Hepatocyte (in vitro differentiated cells): ENCODE data around the gene ATP8A2. TPM values are rescaled to one million over a fixed set of nuclear protein-coding genes. Genes with fewer than 3 reads are reported as not detected.
"Not testable (repeated sequence)": the region's sequence is repeated elsewhere in the genome, so short reads cannot be mapped to it uniquely, and the experiment has no call there.

Experiments used
- DNase-seq: peaks from one replicate; pipeline ENCODE4 v3.0.0-alpha.2; 2016; ENCODE audit warnings: low spot score
- H2AFZ ChIP-seq: fragments of 200-600 bp; sonication (generic); 2 replicates; pipeline ENCODE4 v1.6.0; 2016; ENCODE audit warnings: antibody characterized with exemption, mild to moderate bottlenecking
- H3K27ac ChIP-seq: fragments of 200-600 bp; sonication (generic); 2 replicates; pipeline ENCODE4 v1.5.1; 2016; ENCODE audit warnings: mild to moderate bottlenecking
- H3K27me3 ChIP-seq: fragments of 200-600 bp; sonication (generic); 2 replicates; pipeline ENCODE4 v1.6.1; 2016
- H3K36me3 ChIP-seq: fragments of 200-600 bp; sonication (generic); replicated peaks from 2 replicates; pipeline ENCODE4 v1.5.1; 2016; ENCODE audit warnings: low read depth; ENCODE audit not compliant: insufficient read depth
- H3K4me1 ChIP-seq: fragments of 200-600 bp; sonication (generic); 2 replicates; pipeline ENCODE4 v1.5.1; 2016; ENCODE audit warnings: mild to moderate bottlenecking, moderate library complexity; ENCODE audit not compliant: insufficient read depth
- H3K4me2 ChIP-seq: fragments of 200-600 bp; sonication (generic); 2 replicates; pipeline ENCODE4 v1.6.0; 2016
- H3K4me3 ChIP-seq: fragments of 200-600 bp; sonication (generic); 2 replicates; pipeline ENCODE4 v1.5.1; 2016; ENCODE audit warnings: mild to moderate bottlenecking
- H3K79me2 ChIP-seq: fragments of 200-600 bp; sonication (generic); 2 replicates; pipeline ENCODE4 v1.6.0; 2017; ENCODE audit warnings: mild to moderate bottlenecking
- H3K9me2 ChIP-seq: fragments of 200-600 bp; sonication (generic); replicated peaks from 2 replicates; pipeline ENCODE4 v1.6.0; 2017; ENCODE audit warnings: mild to moderate bottlenecking; ENCODE audit not compliant: insufficient read depth
- H3K9me3 ChIP-seq: fragments of 200-600 bp; sonication (generic); 2 replicates; pipeline ENCODE4 v1.5.1; 2016; ENCODE audit warnings: low read depth, mild to moderate bottlenecking
- H4K20me1 ChIP-seq: fragments of 200-600 bp; sonication (generic); 2 replicates; pipeline ENCODE4 v1.6.0; 2016; ENCODE audit warnings: mild to moderate bottlenecking; ENCODE audit not compliant: insufficient read depth, poor library complexity, severe bottlenecking
- CTCF ChIP-seq: fragments of 200-600 bp; sonication (generic); IDR thresholded peaks from 2 replicates; pipeline ENCODE4 v1.5.1; 2016; ENCODE audit warnings: antibody characterized with exemption, mild to moderate bottlenecking; ENCODE audit not compliant: poor library complexity
- EZH2 ChIP-seq: fragments of 200-600 bp; sonication (generic); IDR thresholded peaks from 2 replicates; pipeline ENCODE4 v1.6.1; 2016; ENCODE audit warnings: antibody characterized with exemption, mild to moderate bottlenecking, borderline replicate concordance
- EZH2phosphoT487 ChIP-seq: fragments of 200-600 bp; sonication (generic); IDR thresholded peaks from one replicate; pipeline ENCODE4 v1.6.1; 2018; ENCODE audit warnings: antibody characterized with exemption, mild to moderate bottlenecking, low read depth, moderate library complexity; ENCODE audit not compliant: unreplicated experiment, severe bottlenecking
- WGBS: methylation state at CpG from one replicate; pipeline ENCODE4 v1.1.6; 2016; ENCODE audit warnings: low lambda C conversion rate; ENCODE audit errors: missing lambda C conversion rate; 5-methylcytosine and 5-hydroxymethylcytosine counted together
- polyA plus RNA-seq: library from polyadenylated mRNA; unstranded; fragments of >200 nt; fragmentation: Nextera tagmentation; extraction: Ambion mirVana; gene quantifications from 2 replicates; pipeline ENCODE4 v1.2.1, GENCODE V29; 2016
- total RNA-seq: library from RNA; depleted of rRNA; stranded (reverse); fragments of >200 nt; gene quantifications from 2 replicates; pipeline ENCODE4 v1.2.3, GENCODE V29; 2014

Gene ATP8A2
- total and polyA plus RNA-seq, 2 experiments from 2014 or later = 2.1 to 3.1 TPM

GRCh38 chr13:26067601-26068000, 695.8 kb downstream of the ATP8A2 start:
- DNase-seq = no peak
- no peaks in the 10 kb centered on the region for H3K4me1 ChIP-seq
- H3K27me3 ChIP-seq = no peaks in the 10 kb centered on the region
- H3K4me2 ChIP-seq = no peak overlapping the region
- H3K36me3 ChIP-seq = no peaks in the 10 kb centered on the region
- H4K20me1 ChIP-seq = no peaks in the 10 kb centered on the region
- 87% methylated on average over 3 of the region's 3 CpGs for WGBS
- no peaks in the 10 kb centered on the region for H3K9me2 ChIP-seq
- H3K9me3 ChIP-seq = no peaks in the 10 kb centered on the region
- no peak for TF ChIP-seq EZH2phosphoT487
- H3K79me2 ChIP-seq = no peaks in the 10 kb centered on the region
- H3K27ac ChIP-seq = no peak overlapping the region
- H3K4me3 ChIP-seq = no peak overlapping the region
- H2AFZ ChIP-seq = no peak overlapping the region

- not testable (repeated sequence) for H3K4me2 ChIP-seq, H3K4me3 ChIP-seq, H3K9me3 ChIP-seq, H3K36me3 ChIP-seq, H4K20me1 ChIP-seq, H2AFZ ChIP-seq, H3K27me3 ChIP-seq, H3K27ac ChIP-seq, DNase-seq, H3K4me1 ChIP-seq, H3K79me2 ChIP-seq, H3K9me2 ChIP-seq
- WGBS = 97% methylated on average over 2 of the region's 2 CpGs
Observed at GRCh38 chr13:26068372-26068771, 696.6 kb downstream of the ATP8A2 start.

- 88% methylated on average over 8 of the region's 8 CpGs for WGBS
- H2AFZ ChIP-seq, H3K79me2 ChIP-seq: not testable (repeated sequence)
Observed at GRCh38 chr13:26069642-26070041, 697.9 kb downstream of the ATP8A2 start.

GRCh38 chr13:26071691-26072090, 699.9 kb downstream of the ATP8A2 start:
- Histone ChIP-seq H2AFZ (no peak overlapping the region), H3K79me2 (no peaks in the 10 kb centered on the region), H3K27me3 (no peaks in the 10 kb centered on the region), H3K4me1 (no peaks in the 10 kb centered on the region), H3K4me3 (no peak overlapping the region), H3K27ac (no peak overlapping the region), H3K4me2 (no peak overlapping the region), H3K9me3 (no peaks in the 10 kb centered on the region), H4K20me1 (no peaks in the 10 kb centered on the region), H3K36me3 (no peaks in the 10 kb centered on the region), H3K9me2 (no peaks in the 10 kb centered on the region)
- TF ChIP-seq EZH2phosphoT487 = no peak
- no peak for TF ChIP-seq EZH2
- TF ChIP-seq CTCF = no peak
- 81% methylated on average over 2 of the region's 2 CpGs for WGBS
- no peak for DNase-seq

More at GRCh38 chr13:26069642-26070041, 697.9 kb downstream of the ATP8A2 start:
- not testable (repeated sequence) for H3K27ac ChIP-seq, H3K27me3 ChIP-seq, H3K9me3 ChIP-seq, H3K4me1 ChIP-seq, H3K4me2 ChIP-seq, DNase-seq, H3K4me3 ChIP-seq, H3K36me3 ChIP-seq, H4K20me1 ChIP-seq, H3K9me2 ChIP-seq

GRCh38 chr13:26072335-26072734, 700.6 kb downstream of the ATP8A2 start:
- H4K20me1 ChIP-seq, H2AFZ ChIP-seq, H3K79me2 ChIP-seq, H3K4me2 ChIP-seq, H3K27ac ChIP-seq, H3K36me3 ChIP-seq, H3K4me3 ChIP-seq, DNase-seq, H3K4me1 ChIP-seq, H3K27me3 ChIP-seq, H3K9me2 ChIP-seq, H3K9me3 ChIP-seq: not testable (repeated sequence)
- TF ChIP-seq CTCF = peak; percentile 8
- 8% methylated on average over 5 of the region's 7 CpGs for WGBS
